HCT116 (cell line): ENCODE data around the gene ZFAND5. TPM values are rescaled to one million over a fixed set of nuclear protein-coding genes. Genes with fewer than 3 reads are reported as not detected.

Experiments
- ATAC-seq: fragments of 200-7000 bp; cut with Tn5 transposase; 2 replicates; pipeline ENCODE4 v1.9.1; 2020; ENCODE audit warnings: mild to moderate bottlenecking, moderate library complexity
- BruUV-seq: library from RNA; stranded (reverse); fragments of 400-500 nt; replicated peaks from 2 replicates; lab custom pipeline; 2021; lab: Mats Ljungman, UMichigan
- CTCF ChIA-PET: fragments of 300-600 bp; sonication (Branson Sonifier 250); formaldehyde crosslinking; loops from one replicate; lab custom pipeline; 2021; ENCODE audit warnings: antibody characterized with exemption; lab: Charles Lee
- POLR2A ChIA-PET: fragments of 300-600, 350-600 bp; sonication (Branson Sonifier 250); formaldehyde crosslinking; loops from one replicate; lab custom pipeline; 2021; ENCODE audit warnings: antibody characterized with exemption; lab: Charles Lee
- RAD21 ChIA-PET, 2 experiments: fragments of 300-600 bp; sonication (Branson Sonifier 250); formaldehyde crosslinking; loops; one replicate each; lab custom pipeline; 2023; ENCODE audit warnings: low total read pairs in 2 of 2; ENCODE audit not compliant: uncharacterized antibody in 2 of 2, unreplicated experiment in 2 of 2, low non-redundant PET in 1 of 2; lab: Charles Lee
- DNase-seq: peaks from one replicate; pipeline ENCODE4 v3.0.0-alpha.2; 2010; ENCODE audit warnings: low read depth, low spot score
- H2AFZ ChIP-seq: fragments of 200-600 bp; shearing (Covaris generic), sonication (generic); 2 replicates; pipeline ENCODE4 v1.6.1; 2017; ENCODE audit warnings: low read depth, mixed run types, mixed read lengths, antibody characterized with exemption, low read length; ENCODE audit not compliant: poor library complexity, severe bottlenecking
- H3K27ac ChIP-seq: 2 replicates; pipeline ENCODE4 v1.5.1; 2012; ENCODE audit warnings: low read depth, low read length
- H3K27me3 ChIP-seq: fragments of 200-600 bp; sonication (generic); 2 replicates; pipeline ENCODE4 v1.6.1; 2016; ENCODE audit warnings: mixed run types, low read length, mixed read lengths; ENCODE audit not compliant: insufficient read depth
- H3K36me3 ChIP-seq, 2 experiments: fragments of 200-500 bp in 1 of 2; fragments of 200-600 bp in 1 of 2; sonication (Bioruptor generic) in 1 of 2; sonication (generic) in 1 of 2; 2 replicates each; pipeline versions ENCODE4 v1.5.1 to v1.6.1; 2014 to 2016; ENCODE audit warnings: low read length in 2 of 2, inconsistent platforms in 1 of 2, mixed read lengths in 1 of 2, mixed run types in 1 of 2; ENCODE audit not compliant: insufficient read depth in 2 of 2, control insufficient read depth in 1 of 2
- H3K4me1 ChIP-seq, 2 experiments: fragments of 200-600 bp in 1 of 2; sonication (generic) in 1 of 2; 2 replicates each; pipeline versions ENCODE4 v1.5.1 to v1.6.1; 2012 to 2017; ENCODE audit warnings: low read length in 2 of 2, inconsistent platforms in 1 of 2, mild to moderate bottlenecking in 1 of 2, mixed read lengths in 1 of 2, mixed run types in 1 of 2, moderate library complexity in 1 of 2; ENCODE audit not compliant: insufficient read depth in 2 of 2, control insufficient read depth in 1 of 2
- H3K4me2 ChIP-seq: fragments of 200-600 bp; sonication (generic); 2 replicates; pipeline ENCODE4 v1.6.1; 2017; ENCODE audit warnings: mixed run types, low read length, mixed read lengths
- H3K4me3 ChIP-seq, 2 experiments: fragments of 200-600 bp in 1 of 2; sonication (generic) in 1 of 2; replicated peaks in 1 of 2; 2 replicates each; pipeline ENCODE4 v1.5.1; 2011 to 2016; ENCODE audit warnings: low read length in 2 of 2, control low read depth in 1 of 2, low read depth in 1 of 2, mild to moderate bottlenecking in 1 of 2, mixed read lengths in 1 of 2, mixed run types in 1 of 2
- H3K79me2 ChIP-seq: fragments of 200-600 bp; sonication (generic); 2 replicates; pipeline ENCODE4 v1.6.1; 2017; ENCODE audit warnings: mild to moderate bottlenecking, mixed run types, low read length, moderate library complexity, mixed read lengths; ENCODE audit not compliant: insufficient read depth
- H3K9ac ChIP-seq: fragments of 200-600 bp; sonication (generic); 2 replicates; pipeline ENCODE4 v1.6.1; 2016; ENCODE audit warnings: low read length, mixed read lengths
- H3K9me2 ChIP-seq: fragments of 200-600 bp; sonication (generic), shearing (Covaris generic); 2 replicates; pipeline ENCODE4 v1.6.1; 2017; ENCODE audit warnings: mixed run types, mild to moderate bottlenecking, moderate library complexity; ENCODE audit not compliant: insufficient read depth
- H3K9me3 ChIP-seq, 2 experiments: fragments of 200-500 bp in 1 of 2; fragments of 200-600 bp in 1 of 2; sonication (Bioruptor generic) in 1 of 2; sonication (generic) in 1 of 2; 2 replicates each; pipeline ENCODE4 v1.6.1; 2014 to 2017; ENCODE audit warnings: low read length in 2 of 2, mixed read lengths in 2 of 2, inconsistent platforms in 1 of 2, low read depth in 1 of 2, mild to moderate bottlenecking in 1 of 2, mixed run types in 1 of 2, moderate library complexity in 1 of 2; ENCODE audit not compliant: control insufficient read depth in 1 of 2, insufficient read depth in 1 of 2
- H4K20me1 ChIP-seq: fragments of 200-600 bp; sonication (generic), shearing (Covaris generic); 2 replicates; pipeline ENCODE4 v1.6.1; 2017; ENCODE audit warnings: mixed run types, mild to moderate bottlenecking, moderate library complexity; ENCODE audit not compliant: insufficient read depth
- ATF3 ChIP-seq: IDR thresholded peaks from 2 replicates; pipeline ENCODE4 v1.6.1; 2012
- CBX3 ChIP-seq: IDR thresholded peaks from 2 replicates; pipeline ENCODE4 v1.6.1; 2012; ENCODE audit warnings: low read depth
- CTCF ChIP-seq, 3 experiments: fragments of 200-600 bp in 1 of 3; sonication (generic) in 1 of 3; IDR thresholded peaks in 2 of 3; conservative IDR thresholded peaks in 1 of 3; 2 replicates each; pipeline ENCODE4 v1.5.1; 2012 to 2017; ENCODE audit warnings: low read depth in 2 of 3, low read length in 2 of 3, antibody characterized with exemption in 1 of 3, borderline replicate concordance in 1 of 3, control low read depth in 1 of 3, mild to moderate bottlenecking in 1 of 3, mixed read lengths in 1 of 3, mixed run types in 1 of 3, moderate library complexity in 1 of 3; ENCODE audit not compliant: insufficient read depth in 1 of 3
- ELF1 ChIP-seq: IDR thresholded peaks from 2 replicates; pipeline ENCODE4 v1.6.1; 2012; ENCODE audit warnings: low read depth, borderline replicate concordance
- EZH2 ChIP-seq: fragments of 200-600 bp; sonication (generic); IDR thresholded peaks from 2 replicates; pipeline ENCODE4 v1.6.1; 2017; ENCODE audit warnings: antibody characterized with exemption, mixed run types
- EZH2phosphoT487 ChIP-seq: fragments of 200-600 bp; IDR thresholded peaks from 2 replicates; pipeline ENCODE4 v1.6.1; 2018; ENCODE audit warnings: antibody characterized with exemption, borderline replicate concordance
- FOSL1 ChIP-seq: IDR thresholded peaks from 2 replicates; pipeline ENCODE4 v1.6.1; 2012; ENCODE audit warnings: low read depth
- MAX ChIP-seq: IDR thresholded peaks from 2 replicates; pipeline ENCODE4 v1.6.1; 2012
- POLR2A ChIP-seq: IDR thresholded peaks from 2 replicates; pipeline ENCODE4 v1.7.0; 2011; ENCODE audit warnings: borderline replicate concordance; ENCODE audit not compliant: insufficient read depth, insufficient read length; ENCODE audit errors: extremely low read depth
- POLR2AphosphoS5 ChIP-seq: IDR thresholded peaks from 2 replicates; pipeline ENCODE4 v1.6.1; 2011; ENCODE audit warnings: mild to moderate bottlenecking, low read depth, low read length, moderate library complexity
- RAD21 ChIP-seq: IDR thresholded peaks from 2 replicates; pipeline ENCODE4 v1.6.1; 2012; ENCODE audit warnings: low read depth, mild to moderate bottlenecking
- REST ChIP-seq: IDR thresholded peaks from 2 replicates; pipeline ENCODE4 v1.6.1; 2012; ENCODE audit warnings: low read depth
- SIN3A ChIP-seq: IDR thresholded peaks from 2 replicates; pipeline ENCODE4 v1.6.1; 2012; ENCODE audit warnings: low read depth
- SRF ChIP-seq: IDR thresholded peaks from 2 replicates; pipeline ENCODE4 v1.6.1; 2012; ENCODE audit warnings: low read depth
- TCF7L2 ChIP-seq: IDR thresholded peaks from 2 replicates; pipeline ENCODE4 v1.7.0; 2011; ENCODE audit warnings: borderline replicate concordance, inconsistent platforms; ENCODE audit not compliant: insufficient read depth, insufficient read length; ENCODE audit errors: extremely low read depth
- YY1 ChIP-seq: IDR thresholded peaks from 2 replicates; pipeline ENCODE4 v1.6.1; 2011; ENCODE audit warnings: low read length, low read depth, moderate library complexity, mild to moderate bottlenecking; ENCODE audit not compliant: insufficient replicate concordance; ENCODE audit errors: extremely low read depth
- ZBTB33 ChIP-seq: IDR thresholded peaks from 2 replicates; pipeline ENCODE4 v1.6.1; 2011; ENCODE audit warnings: mild to moderate bottlenecking, low read length, moderate library complexity; ENCODE audit not compliant: insufficient replicate concordance; ENCODE audit errors: extremely low read depth
- ZFX ChIP-seq: fragments of 450-650 bp; IDR thresholded peaks from 2 replicates; pipeline ENCODE4 v1.6.1; 2017
- intact Hi-C: fragments of 100-400 bp; cut with micrococcal nuclease; formaldehyde crosslinking; loops from 2 replicates; pipeline ENCODE4 v1.10.0; 2022
- total RNA-seq: library from RNA; stranded (reverse); gene quantifications from one replicate; pipeline ENCODE4 v1.2.1, GENCODE V29; 2021; ENCODE audit not compliant: unreplicated experiment

The ZFAND5 gene
- total RNA-seq, 1 experiment from 2014 or later = 128 TPM

GRCh38 chr9:72326641-72327040 lies 38.4 kb downstream of the ZFAND5 start:
- Histone ChIP-seq H3K27ac (no peak overlapping the region), H4K20me1 (no peaks in the 10 kb centered on the region), H3K4me1 (no peaks in the 10 kb centered on the region), H3K9ac (no peak overlapping the region), H2AFZ (no peak overlapping the region), H3K9me2 (no peaks in the 10 kb centered on the region), H3K79me2 (no peaks in the 10 kb centered on the region), H3K4me3 (no peak overlapping the region), H3K4me2 (no peak overlapping the region), H3K27me3 (no peaks in the 10 kb centered on the region), H3K9me3 (no peaks in the 10 kb centered on the region), H3K36me3 (no peaks in the 10 kb centered on the region)
- TF ChIP-seq POLR2A (no peak), REST (no peak), RAD21 (no peak), EZH2 (no peak), EZH2phosphoT487 (no peak), ZFX (no peak), MAX (no peak), FOSL1 (no peak), SRF (no peak), ELF1 (no peak), YY1 (no peak), POLR2AphosphoS5 (no peak), SIN3A (no peak), CTCF (IDR thresholded peaks at IDR 0.05 in 2 of 3, conservative IDR thresholded peaks at IDR 0.05 in 1 of 3; ENCODE audit: borderline replicate concordance in 1 of 3, insufficient read depth in 1 of 3, low read depth in 2 of 3, low read length in 2 of 3) (no peak), TCF7L2 (no peak), ATF3 (no peak), ZBTB33 (no peak), CBX3 (no peak)
- ChIA-PET CTCF (no interaction called here), POLR2A (interaction anchor here (0.7 to 1.3 kb wide), 2 partner anchors 21 to 67 kb away, joined by 3 read pairs; no protein-coding TSS in a partner anchor), RAD21 (no interaction called here)
- DNase-seq (no peak), ATAC-seq (no peak)
- intact Hi-C loops = no loop called here
- no TSS peak for BruUV-seq
